ENCODE measurements around the gene PTDSS2. TPM values are rescaled to one million over a fixed set of nuclear protein-coding genes. Genes with fewer than 3 reads are reported as not detected.
"Not testable (repeated sequence)": the region's sequence is repeated elsewhere in the genome, so short reads cannot be mapped to it uniquely, and the experiment has no call there.

The PTDSS2 gene
- total RNA-seq, 4 donors from 2014 or later: 33.0 to 45.2 (median 39.0) TPM

- TF ChIP-seq, protein P1, sequence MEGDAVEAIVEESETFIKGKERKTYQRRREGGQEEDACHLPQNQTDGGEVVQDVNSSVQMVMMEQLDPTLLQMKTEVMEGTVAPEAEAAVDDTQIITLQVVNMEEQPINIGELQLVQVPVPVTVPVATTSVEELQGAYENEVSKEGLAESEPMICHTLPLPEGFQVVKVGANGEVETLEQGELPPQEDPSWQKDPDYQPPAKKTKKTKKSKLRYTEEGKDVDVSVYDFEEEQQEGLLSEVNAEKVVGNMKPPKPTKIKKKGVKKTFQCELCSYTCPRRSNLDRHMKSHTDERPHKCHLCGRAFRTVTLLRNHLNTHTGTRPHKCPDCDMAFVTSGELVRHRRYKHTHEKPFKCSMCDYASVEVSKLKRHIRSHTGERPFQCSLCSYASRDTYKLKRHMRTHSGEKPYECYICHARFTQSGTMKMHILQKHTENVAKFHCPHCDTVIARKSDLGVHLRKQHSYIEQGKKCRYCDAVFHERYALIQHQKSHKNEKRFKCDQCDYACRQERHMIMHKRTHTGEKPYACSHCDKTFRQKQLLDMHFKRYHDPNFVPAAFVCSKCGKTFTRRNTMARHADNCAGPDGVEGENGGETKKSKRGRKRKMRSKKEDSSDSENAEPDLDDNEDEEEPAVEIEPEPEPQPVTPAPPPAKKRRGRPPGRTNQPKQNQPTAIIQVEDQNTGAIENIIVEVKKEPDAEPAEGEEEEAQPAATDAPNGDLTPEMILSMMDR (IDR thresholded peaks at IDR 0.05): no peak
- ATAC-seq (ENCODE audit: low FRiP score): no peak
- peak; percentile 9 for DNase-seq (ENCODE audit: low spot score)
Measured at GRCh38 chr11:420054-420910, 29.8 kb upstream of the PTDSS2 start.

GRCh38 chr11:420911-421321 is 29.2 kb upstream of the PTDSS2 start:
- ATAC-seq (ENCODE audit: low FRiP score): no peak
- no peak for DNase-seq (ENCODE audit: low spot score)

GRCh38 chr11:422249-422656 is 27.8 kb upstream of the PTDSS2 start:
- ATAC-seq (ENCODE audit: low FRiP score) (no peak), DNase-seq (ENCODE audit: low spot score) (no peak)
- TF ChIP-seq, protein P1 (IDR thresholded peaks at IDR 0.05): no peak

More at GRCh38 chr11:420911-421321, 29.2 kb upstream of the PTDSS2 start:
- TF ChIP-seq, protein P1 (IDR thresholded peaks at IDR 0.05): no peak

- no peak for ATAC-seq (ENCODE audit: low FRiP score)
- TF ChIP-seq, protein P1 (IDR thresholded peaks at IDR 0.05): no peak
Measured at GRCh38 chr11:424232-424631, 25.8 kb upstream of the PTDSS2 start.

GRCh38 chr11:424766-425165 is 25.3 kb upstream of the PTDSS2 start:
- DNase-seq (ENCODE audit: low spot score): peak; percentile 9
- ATAC-seq (ENCODE audit: low FRiP score): not testable (repeated sequence)

More at GRCh38 chr11:424232-424631, 25.8 kb upstream of the PTDSS2 start:
- peak; percentile 13 for DNase-seq (ENCODE audit: low spot score)

GRCh38 chr11:425301-425700 is 24.8 kb upstream of the PTDSS2 start:
- TF ChIP-seq, protein P1 (IDR thresholded peaks at IDR 0.05): no peak
- ATAC-seq (ENCODE audit: low FRiP score): no peak
- DNase-seq (ENCODE audit: low spot score): no peak

DNA sequence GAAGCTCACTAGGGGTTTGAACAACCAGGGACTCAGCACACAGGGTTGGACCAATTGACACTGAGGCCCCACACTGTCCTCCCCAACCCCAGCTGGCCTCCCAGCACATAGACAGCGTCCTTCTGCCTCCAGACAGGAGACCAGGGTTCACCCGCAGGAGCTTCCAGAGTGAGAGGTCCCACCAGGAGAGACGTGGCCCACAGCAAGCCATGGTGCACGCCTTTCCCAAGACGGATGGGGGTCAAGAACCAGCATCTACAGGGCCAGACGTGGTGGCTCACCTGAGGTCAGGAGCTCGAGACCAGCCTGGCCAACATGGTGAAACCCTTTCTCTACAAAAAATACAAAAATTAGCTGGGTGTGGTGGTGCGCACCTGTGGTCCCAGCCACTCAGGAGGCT is 23.2 kb upstream of the PTDSS2 start:
- DNase-seq (ENCODE audit: low spot score) (no peak), ATAC-seq (ENCODE audit: low FRiP score) (no peak)
- TF ChIP-seq, protein P1 (IDR thresholded peaks at IDR 0.05): no peak
